ENCODE measurements around the gene TUBAL3. TPM values are rescaled to one million over a fixed set of nuclear protein-coding genes. Genes with fewer than 3 reads are reported as not detected.

The TUBAL3 gene
- total and polyA plus RNA-seq, 9 donors = 0.08 to 0.82 (median 0.21) TPM; not detected in 1

DNA sequence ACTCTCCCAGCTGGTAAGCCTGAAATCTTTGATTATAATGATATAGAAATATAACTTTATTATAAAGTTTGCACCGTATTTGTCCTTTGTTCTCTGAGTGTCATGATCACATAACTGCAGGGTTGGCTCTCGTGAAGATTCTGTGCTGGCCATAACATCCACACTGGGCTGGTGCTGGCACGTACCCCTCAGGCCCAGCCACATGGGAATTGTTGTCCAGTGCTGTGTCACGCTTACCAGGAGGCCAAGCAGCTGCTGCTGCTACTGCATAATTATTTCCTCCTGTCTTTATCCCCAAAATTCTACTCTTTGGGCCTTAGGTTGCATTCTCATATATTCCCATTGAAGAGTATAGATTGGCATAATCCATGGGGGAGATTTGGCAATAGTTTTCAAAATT lies 60.6 kb downstream of the TUBAL3 start:
- H3K27ac ChIP-seq (ENCODE audit: low read length) = no peak overlapping the region
- H3K9me3 ChIP-seq (replicated peaks; ENCODE audit: control insufficient read depth, low read depth, low read length) = no peaks in the 10 kb centered on the region
- H3K36me3 ChIP-seq (ENCODE audit: control insufficient read depth, insufficient read depth, low read length) = no peaks in the 10 kb centered on the region
- H3K4me3 ChIP-seq (ENCODE audit: low read length) = no peak overlapping the region
- H3K4me1 ChIP-seq (ENCODE audit: control insufficient read depth, insufficient read depth, low read length) = no peaks in the 10 kb centered on the region
- no peaks in the 10 kb centered on the region for H3K27me3 ChIP-seq (ENCODE audit: control insufficient read depth, insufficient read depth, low read length)
- WGBS (ENCODE audit: insufficient coverage) = 75% methylated on average over 2 of the region's 4 CpGs
- DNase-seq = peak; percentile 29

- no peaks in the 10 kb centered on the region for H3K4me1 ChIP-seq (ENCODE audit: control insufficient read depth, insufficient read depth, low read length)
- no peaks in the 10 kb centered on the region for H3K36me3 ChIP-seq (ENCODE audit: control insufficient read depth, insufficient read depth, low read length)
- WGBS (ENCODE audit: insufficient coverage) = 42% methylated on average over 2 of the region's 4 CpGs
- H3K27ac ChIP-seq (ENCODE audit: low read length) = no peak overlapping the region
- DNase-seq = peak; percentile 23
- H3K27me3 ChIP-seq (ENCODE audit: control insufficient read depth, insufficient read depth, low read length) = no peaks in the 10 kb centered on the region
- no peaks in the 10 kb centered on the region for H3K9me3 ChIP-seq (replicated peaks; ENCODE audit: control insufficient read depth, low read depth, low read length)
- H3K4me3 ChIP-seq (ENCODE audit: low read length) = no peak overlapping the region
Observed at GRCh38 chr10:5343561-5343960, 61.1 kb downstream of the TUBAL3 start.

Other genes starting within 250 kb of the TUBAL3 start
- gene AKR1C8, start 219.7 kb downstream of the TUBAL3 start, total RNA-seq = 0.09 TPM
- gene AKR1C8, start 219.7 kb downstream of the TUBAL3 start, polyA plus RNA-seq (ENCODE audit: insufficient read depth in 1 of 8, insufficient read length in 8 of 8, low replicate concordance in 1 of 8) = under 1 TPM in 1 of 8 donors, not detected in 7; 0.16 TPM
- not detected for gene AKR1C4, start 208.0 kb downstream of the TUBAL3 start, total RNA-seq
- not detected for gene AKR1C4, start 208.0 kb downstream of the TUBAL3 start, polyA plus RNA-seq (ENCODE audit: insufficient read depth in 1 of 8, insufficient read length in 8 of 8, low replicate concordance in 1 of 8)
- not detected for gene UCN3, start 39.9 kb downstream of the TUBAL3 start, total RNA-seq
- under 1 TPM in 2 of 8 donors, not detected in 6; 0.12 to 0.27 TPM for gene UCN3, start 39.9 kb downstream of the TUBAL3 start, polyA plus RNA-seq (ENCODE audit: insufficient read depth in 1 of 8, insufficient read length in 8 of 8, low replicate concordance in 1 of 8)
- gene NET1, start 7.7 kb upstream of the TUBAL3 start, total RNA-seq = 104 TPM
- gene NET1, start 7.7 kb upstream of the TUBAL3 start, polyA plus RNA-seq (ENCODE audit: insufficient read depth in 1 of 8, insufficient read length in 8 of 8, low replicate concordance in 1 of 8) = 100 to 1,000 TPM in 4 of 8 donors, 10 to 100 TPM in 4; 87.4 to 127 (median 102) TPM
- gene CALML5, start 94.7 kb upstream of the TUBAL3 start, total RNA-seq = not detected
- gene CALML5, start 94.7 kb upstream of the TUBAL3 start, polyA plus RNA-seq (ENCODE audit: insufficient read depth in 1 of 8, insufficient read length in 8 of 8, low replicate concordance in 1 of 8) = 1 to 10 TPM in 1 of 8 donors, under 1 TPM in 1, not detected in 6; 0.19 to 2.2 TPM
- not detected for gene CALML3, start 120.1 kb upstream of the TUBAL3 start, total RNA-seq
- gene CALML3, start 120.1 kb upstream of the TUBAL3 start, polyA plus RNA-seq (ENCODE audit: insufficient read depth in 1 of 8, insufficient read length in 8 of 8, low replicate concordance in 1 of 8) = under 1 TPM; 0.09 to 0.79 (median 0.33) TPM